Globus pallidus (tissue), 1 donor: ENCODE measurements around the gene RPLP2.

Experiments used
- DNase-seq: peaks from one replicate; pipeline ENCODE4 v3.0.0-alpha.2; 2015; ENCODE audit warnings: low spot score

RPLP2 gene

DNA sequence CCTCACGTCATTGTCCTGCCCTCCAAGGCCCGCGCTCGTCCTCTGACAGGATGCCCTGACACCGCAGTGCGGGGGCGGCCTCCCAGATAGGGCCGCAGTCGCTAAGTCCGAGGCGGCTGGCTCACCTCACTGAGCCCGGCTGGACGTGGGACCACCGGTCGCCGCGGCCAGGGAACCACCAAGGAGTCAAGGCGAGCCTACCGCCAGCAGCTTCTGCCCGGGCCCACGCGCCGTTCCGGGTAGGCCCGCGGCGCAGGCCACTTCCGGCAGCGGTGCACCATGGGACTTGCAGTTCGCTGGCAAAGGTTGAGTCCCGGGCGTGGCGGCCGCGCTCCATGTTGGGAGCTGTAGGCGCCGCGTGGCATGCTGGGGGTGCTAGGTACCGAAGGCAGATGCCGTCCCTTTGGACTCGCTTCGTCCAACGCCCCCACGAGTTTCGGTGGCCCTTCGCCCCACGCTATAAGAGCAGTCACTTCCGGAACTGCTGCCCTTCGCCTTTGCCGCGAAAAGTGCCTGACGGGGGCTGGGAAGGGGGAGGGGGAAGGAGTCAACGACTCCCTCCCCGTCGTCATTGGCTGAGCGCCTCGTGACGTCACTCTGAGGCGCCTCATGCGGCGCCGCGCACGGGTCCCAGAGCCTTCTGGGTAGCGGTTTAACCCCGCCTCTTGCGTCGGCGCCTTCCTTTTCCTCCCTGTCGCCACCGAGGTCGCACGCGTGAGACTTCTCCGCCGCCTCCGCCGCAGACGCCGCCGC lies at the start of gene RPLP2:
TSS of gene RPLP2 (plus strand) at position 681 of the 753 bp plus-strand sequence. CDS start 268 bp downstream, outside the sequence.
- DNase-seq, result peak; percentile 96

DNA sequence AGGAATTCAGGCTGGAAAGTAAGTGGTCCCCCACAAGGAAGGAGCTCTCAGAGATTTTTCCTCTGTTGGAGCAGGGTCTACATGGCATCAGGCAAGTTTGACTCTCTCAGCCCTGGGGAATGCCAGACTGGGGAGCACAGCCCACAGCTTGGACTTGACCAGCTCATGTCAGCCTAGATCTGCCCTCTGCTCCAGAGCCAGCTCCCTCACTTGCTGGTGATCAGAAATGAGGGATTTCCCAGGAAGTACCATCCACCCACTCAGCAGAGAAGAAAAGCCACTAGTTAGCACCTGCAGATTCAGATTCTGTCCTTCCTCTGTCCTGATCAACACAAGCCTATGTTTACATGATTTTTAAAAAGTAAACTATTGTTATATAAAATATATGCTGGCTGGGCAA lies 49.5 kb upstream of the RPLP2 start:
- no peak for DNase-seq

DNA sequence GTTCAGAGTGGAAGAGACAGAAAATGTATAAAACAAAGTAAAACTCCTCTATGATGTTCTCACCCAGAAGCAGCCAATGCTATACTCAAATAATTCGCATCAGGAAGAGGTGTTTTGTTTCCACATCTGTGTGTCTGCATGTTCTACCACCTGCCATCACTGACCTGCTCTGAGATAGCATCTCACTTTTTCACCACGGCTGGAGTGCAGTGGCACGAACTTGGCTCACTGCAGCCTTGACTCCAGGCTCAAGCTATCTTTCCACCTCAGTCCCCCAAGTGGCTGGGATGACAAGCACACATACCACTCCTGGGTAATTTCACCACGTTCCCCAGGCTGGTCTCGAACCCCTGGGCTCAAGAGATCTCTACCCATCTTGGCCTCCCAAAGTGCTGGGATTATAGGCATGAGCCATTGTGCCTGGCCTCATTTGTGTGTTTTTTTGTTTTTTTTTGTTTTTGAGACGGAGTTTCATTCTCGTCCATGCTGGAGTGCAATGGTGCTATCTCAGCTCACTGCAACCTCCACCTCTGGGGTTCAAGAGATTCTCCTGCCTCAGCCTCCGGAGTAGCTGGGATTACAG lies 48.1 kb upstream of the RPLP2 start:
- no peak for DNase-seq

DNA sequence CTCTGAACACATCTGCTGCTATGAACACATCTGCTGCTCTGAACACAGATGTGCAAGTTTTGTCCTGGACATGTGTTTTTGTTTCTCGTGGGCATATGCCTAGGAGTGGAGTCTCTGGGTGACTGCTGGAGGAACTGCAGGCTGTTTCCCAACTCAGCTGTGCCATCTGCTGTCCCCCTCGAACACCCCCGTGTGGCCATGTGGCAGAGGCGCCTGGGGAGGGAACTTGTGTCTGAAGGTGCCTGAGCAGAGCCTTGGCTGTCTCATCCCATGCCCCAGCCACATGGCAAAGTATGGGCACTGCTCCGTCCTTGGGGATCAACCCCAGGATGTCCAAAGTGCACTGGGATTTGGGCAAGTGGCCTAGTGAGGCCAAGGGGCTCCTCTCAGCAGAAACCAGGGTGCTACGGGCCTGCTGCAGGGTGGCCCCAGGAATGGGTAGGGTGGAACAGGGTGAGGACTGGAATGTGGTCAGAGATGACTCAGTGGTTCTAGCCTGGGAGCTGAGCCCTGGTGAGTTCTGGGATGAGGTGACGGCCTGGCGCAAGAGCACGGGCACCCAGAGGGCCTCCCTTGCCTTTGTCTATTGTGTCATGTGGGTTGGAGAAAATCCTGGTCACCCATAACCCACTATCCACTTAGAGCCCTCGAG lies 47.2 kb upstream of the RPLP2 start:
- peak; percentile 74 for DNase-seq

DNA sequence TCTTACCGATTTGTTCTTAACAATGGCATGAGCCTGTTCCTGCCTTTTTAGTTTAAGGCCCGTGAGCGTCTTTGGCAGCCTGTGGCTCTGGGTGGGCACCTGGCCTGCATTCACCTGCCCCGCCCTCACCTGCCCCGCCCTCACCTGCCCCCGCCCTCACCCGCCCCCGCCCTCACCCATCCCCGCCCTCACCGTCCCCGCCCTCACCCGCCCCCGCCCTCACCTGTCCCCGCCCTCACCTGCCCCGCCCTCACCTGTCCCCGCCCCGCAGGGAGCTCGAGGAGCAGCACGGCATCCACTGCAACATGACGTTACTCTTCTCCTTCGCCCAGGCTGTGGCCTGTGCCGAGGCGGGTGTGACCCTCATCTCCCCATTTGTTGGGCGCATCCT lies 46.7 kb upstream of the RPLP2 start:
- no peak for DNase-seq

DNA sequence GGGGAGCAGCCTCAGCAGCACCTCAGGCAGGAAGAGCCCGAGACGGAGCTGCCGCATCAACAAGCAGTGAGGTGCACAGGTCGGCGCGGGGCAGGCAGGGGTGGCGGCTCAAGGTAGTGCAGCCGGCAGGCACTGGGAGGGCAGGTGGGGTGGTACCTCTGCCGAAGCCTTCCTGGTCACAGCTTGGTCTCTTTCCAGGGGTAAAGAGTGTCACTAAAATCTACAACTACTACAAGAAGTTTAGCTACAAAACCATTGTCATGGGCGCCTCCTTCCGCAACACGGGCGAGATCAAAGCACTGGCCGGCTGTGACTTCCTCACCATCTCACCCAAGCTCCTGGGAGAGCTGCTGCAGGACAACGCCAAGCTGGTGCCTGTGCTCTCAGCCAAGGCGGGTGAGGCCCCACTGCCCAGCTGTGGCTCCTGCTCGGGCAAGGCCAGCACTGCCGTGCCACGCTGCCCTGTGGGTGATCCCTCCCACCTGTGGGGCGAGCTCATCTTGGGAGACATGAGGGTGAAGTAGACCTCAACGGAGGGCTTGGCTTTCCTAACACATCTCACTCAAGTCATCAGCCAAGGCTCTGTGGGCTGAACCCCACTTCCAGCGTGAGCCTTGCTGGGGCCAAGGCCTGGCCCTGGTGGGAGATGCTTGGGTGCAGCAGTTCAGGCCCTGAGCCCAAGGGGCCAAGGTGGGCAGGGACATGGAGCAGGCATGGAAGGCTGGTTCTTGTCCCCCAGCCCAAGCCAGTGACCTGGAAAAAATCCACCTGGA lies 46.0 kb upstream of the RPLP2 start:
- DNase-seq, result no peak

DNA sequence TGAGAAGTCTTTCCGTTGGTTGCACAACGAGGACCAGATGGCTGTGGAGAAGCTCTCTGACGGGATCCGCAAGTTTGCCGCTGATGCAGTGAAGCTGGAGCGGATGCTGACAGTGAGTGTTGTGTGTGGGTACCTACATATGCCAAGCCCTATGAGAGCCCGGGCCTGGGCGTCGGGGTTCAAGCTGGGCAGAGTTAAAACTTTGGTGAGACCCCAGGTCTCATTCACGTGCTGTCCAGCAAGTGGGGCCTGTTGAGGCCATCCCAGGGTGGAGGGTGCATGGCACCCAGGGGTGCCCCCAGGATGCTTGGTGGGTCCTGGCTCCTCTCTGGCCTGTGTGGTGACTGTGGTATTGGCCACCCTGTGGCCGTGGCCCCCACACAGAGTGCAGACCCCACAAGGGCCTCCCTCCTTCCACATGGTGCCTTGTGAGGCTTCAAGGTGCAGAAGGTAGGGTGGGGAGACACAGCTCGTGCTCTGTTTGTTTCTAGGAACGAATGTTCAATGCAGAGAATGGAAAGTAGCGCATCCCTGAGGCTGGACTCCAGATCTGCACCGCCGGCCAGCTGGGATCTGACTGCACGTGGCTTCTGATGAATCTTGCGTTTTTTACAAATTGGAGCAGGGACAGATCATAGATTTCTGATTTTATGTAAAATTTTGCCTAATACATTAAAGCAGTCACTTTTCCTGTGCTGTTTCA lies 45.3 kb upstream of the RPLP2 start:
- no peak for DNase-seq

DNA sequence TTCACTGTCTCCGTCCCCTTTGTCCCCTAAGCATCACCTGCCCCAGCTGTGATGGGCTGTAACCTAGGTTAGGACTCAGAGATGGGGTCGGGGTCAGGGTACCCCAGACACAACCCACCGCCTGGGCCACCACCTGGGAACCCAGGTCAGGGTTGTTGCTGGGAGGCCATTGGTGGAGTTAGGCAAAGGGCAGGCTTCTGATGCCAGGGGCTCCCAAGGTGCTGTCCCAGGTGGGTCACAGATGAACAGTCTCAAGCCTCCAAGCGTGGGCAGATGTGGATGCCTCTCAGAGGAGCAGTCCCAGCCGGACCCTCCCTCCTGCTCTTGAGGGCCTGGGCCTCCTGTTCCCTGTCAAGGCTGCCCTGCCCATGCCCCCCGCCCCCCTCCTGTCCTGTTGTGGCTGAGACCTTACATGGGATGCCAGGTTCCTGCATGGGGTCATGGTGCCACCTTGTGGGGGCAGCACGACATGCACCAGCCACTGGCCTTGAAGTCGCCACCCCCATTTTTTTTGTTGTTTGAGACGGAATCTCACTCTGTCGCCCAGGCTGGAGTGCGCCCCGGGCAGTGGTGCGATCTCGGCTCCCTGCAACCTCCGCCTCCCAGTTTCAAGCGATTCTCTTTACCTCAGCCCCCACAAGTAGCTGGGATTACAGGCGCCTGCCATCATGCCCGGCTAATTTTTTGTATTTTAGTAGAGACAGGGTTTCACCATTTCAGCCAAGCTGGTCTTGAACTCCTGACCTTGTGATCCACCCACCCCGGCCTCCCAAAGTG lies 44.6 kb upstream of the RPLP2 start:
- DNase-seq, result peak; percentile 63

DNA sequence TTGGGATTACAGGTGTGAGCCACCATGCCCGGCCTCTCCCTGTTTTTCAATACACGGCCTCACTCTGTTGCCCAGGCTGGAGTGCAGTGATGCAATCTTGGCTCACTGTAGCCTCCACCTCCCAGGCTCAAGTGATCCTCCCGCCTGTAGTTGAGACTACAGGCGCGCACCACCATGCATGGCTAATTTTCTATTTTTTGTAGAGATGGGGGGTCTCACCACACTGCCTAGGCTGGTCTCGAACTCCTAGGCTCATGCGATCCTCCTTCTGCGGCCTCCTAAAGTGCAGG lies 44.0 kb upstream of the RPLP2 start:
- DNase-seq, result no peak

DNA sequence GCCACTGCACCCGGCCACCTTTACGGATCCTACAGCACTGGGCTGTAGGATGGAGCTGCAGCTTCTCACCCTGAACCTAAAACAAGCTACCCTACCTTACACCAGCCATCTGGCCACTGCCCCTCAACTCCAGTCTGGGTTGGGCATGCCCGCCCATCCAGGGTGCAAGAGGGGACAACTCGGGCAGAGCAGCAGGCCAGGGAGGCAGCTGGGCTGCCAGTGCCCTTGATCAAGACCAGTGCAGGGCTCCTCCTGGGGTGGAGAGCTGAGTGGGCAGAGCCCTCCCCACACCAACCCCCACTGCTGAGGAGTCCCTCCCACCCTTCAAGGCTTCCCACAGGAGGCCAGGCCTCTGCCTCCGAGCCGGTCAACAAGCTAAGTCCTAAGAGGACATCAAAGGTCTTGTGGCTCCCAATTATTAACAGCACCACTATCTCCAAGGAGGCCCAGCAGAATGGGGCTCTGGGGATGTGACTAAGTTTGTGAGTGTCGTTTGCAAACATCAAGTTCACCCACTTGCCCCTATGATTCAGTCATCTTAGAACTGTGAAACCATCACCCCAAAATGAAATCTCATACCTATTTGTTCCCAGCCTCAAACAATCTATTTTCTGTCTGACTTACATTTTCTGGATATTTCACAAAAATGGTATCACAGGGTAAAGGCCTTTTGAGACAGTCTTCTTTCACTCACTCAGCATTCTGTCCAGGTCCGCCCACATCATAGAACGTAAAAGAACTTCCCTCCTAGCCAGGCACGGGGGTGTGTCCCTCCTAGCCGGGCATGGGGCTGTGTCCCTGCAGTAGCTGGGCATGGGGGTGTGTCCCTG lies 43.4 kb upstream of the RPLP2 start:
- no peak for DNase-seq

DNA sequence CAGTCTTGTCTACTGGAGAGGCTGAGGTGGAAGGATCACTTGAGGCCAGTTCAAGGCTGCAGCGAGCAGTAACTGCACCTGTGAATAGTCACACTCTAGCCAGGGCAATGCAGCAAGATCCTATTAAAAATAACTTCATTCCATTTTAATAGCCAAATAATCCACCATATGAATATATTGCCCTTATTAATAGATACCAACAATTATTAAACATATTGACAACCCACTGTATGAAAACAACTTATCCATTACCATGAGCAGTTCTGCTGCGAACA lies 42.9 kb upstream of the RPLP2 start:
- DNase-seq, result no peak

DNA sequence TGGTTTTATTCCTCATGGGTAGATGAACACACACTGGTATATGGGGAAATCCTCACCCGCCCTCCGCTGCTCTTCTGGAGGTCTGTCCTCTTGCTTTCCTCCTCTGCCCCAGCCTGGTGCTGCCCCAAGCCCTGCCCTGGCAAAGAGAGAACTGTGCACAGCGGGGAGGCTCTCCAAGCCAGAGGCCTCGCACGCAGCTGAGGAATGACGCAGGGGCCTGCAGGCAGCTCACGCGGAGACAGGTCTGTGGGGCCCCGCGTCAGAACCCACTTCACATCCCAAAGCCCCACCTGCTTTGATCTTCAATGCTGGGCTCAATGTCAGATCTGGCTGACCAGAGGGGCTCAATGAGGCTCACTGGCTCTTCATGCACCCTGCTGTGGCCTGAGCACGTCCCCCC lies 42.5 kb upstream of the RPLP2 start:
- no peak for DNase-seq

DNA sequence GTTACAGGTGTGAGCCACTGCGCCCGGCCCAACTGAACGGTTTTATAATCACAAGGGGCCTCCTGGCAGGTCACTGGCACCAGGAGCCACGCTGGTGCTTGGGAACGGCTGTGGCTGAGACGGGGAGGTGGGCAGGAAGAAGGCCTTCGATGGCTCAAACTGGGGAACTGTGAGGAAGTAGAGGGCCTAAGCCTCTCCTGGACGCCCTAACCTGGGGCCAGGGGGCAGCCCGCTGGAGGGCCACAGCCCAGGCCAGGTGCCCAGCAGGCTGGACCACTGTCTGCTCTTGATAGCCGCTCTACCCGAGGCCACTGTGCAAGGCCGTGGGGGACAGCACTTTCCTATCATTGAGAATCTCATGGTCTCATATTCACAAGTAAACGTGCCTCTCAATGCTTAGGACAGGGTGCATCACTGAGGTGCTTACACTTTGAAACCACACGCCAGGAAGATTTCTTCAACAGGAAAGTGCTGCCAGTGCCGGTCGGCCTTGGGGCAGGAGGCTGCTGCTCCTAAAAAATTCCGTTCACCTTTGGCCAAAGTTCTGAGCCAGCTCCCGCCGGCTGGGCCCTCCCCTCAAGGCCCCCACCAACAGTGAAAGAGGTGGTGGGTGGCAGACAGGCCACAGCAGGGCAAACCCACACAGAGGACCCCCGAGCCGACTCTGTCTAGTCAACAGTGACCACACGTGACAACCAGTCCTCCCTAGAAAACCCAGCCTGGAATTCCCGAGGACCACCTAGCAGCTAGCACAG lies 39.7 kb upstream of the RPLP2 start:
- no peak for DNase-seq

DNA sequence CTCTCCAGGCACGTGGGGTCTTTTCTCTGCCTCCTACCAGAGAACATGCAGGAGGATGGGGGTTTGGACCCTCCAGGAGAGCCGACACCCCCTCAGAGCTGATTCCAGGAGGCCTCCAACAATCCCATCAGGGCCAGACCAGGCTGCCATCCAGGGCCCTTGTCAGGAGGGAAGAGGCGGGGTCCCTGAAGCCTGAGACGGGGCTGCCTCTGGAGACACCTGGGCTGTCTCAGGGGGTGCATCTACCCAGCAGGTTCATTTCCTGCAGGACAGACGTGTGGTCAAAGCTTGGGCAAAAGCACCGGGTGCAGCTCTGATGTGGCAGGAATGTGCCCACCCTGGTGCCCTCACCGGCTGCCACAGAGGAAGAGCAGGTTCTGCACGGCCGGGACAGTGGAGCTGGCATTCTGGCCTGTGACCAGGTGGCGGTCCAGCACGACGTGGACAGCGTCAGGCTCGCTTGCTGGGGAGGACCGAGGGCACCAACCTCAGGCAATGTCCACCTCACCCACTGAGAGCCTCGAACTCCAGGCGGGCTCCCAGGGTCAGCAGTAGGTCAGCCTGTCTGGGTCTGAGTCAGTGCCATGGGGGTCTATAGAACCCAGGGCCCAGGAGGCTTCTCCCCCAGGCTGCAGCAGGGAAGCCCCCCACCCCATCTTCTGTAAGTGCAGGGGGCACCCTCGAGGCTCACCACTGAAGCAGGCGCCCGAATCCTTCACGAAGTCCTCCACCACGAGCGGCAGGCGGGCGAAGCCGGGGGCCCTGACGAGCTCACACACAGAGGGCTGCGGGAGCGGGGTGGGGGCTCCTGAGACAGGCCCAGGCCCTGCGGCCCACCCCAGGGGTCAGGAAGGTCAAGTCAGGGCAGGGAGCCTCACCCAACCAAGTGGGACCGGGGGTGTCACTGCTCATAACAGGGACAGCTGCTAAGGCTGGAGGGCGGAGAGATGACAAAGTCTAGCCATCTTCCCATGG lies 38.8 kb upstream of the RPLP2 start:
- no peak for DNase-seq

DNA sequence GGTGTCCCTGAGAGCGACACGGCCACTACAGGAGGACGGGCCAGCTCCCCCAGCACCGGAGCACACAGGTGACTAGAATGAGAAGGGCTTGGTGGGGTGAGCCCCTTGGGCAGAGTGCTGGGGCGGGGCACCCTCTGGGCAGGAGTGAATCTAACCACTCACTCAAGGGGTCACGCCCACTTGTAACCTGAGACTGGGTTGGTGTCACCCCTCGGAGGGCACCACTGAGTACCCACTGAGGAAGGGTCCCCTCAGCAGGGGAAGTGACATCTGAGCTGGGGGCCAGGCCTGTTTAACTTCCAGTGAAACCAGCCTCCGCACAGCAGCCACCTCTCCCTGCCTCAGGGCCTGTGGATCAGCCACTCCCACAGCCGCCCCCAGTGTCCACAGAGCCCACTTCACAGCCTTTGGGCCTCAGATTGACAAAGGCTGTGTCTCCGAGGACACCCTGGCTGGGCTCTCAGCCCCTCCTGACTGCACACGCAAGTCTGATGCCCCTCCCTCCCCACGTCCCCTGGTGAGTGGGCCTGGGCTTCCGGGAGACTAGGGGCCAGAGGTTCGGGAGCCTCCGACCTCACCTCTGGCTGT lies 38.1 kb upstream of the RPLP2 start:
- DNase-seq, result no peak

DNA sequence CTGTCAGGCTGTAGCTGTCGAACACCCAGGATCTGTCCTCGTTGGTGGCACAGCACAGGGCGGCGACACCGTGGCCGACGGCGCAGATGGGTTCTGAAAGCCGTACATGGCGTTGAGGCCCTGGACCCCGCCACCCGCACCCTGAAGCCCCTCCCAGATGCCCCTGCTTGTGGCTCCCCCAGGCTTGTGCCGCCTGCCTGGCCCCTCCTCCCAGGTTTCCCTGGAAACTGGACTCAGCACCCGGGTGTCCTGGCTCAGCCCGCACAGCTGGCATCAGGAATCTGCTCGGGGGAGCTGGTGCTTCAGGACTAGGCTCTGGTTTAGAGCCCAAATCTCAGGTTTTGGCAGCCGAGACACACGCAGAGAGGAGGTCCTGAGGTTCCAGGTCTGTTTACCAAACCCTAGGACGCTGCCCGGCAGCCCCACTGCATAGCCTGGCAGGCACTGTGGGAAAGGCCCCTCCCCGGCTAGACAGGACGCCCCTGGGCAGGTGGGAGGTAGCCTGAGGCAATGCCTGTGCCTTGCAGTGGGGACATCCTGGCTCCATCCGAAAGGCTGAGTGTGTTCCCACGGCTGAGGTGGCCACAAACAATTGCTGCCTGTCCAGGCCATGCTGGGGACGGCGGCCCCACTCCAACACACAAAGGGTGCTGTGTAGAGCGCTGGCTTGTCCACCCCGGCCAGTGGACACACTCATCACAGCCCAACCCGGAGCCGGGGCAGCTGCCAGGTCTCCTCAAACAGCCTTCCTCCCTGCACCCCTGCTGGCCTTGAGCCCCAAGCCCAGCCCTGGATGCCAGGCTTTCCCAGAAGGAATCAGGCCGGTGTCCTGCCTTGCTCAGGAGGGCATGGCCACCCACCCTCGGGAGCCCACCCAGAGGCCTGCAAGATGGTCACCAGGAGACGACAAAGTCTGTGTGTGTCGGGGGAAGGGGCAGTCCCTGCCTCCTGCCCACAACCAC lies 37.1 kb upstream of the RPLP2 start:
- DNase-seq, result peak; percentile 97

DNA sequence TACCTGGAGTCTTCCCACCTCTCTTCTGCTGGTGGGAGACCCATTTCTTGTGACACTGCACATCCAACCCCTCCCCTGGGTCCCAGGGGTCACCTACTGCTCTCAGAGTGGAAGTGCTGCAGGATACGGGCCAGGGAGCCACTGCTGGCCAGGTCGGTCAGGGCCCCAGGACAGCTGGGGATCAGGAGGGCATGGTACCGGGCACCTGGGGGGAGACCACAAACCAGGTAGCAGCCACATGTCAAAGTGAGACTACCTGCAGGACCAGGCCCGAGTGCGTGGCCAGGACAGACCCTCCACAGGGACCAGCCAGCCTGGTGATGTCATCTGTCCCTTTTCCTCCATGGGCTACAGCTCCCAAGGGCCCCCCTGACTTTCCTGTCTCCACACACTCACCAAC lies 36.3 kb upstream of the RPLP2 start:
- DNase-seq, result no peak
